Astrocyte of the cerebellum (primary cell): ENCODE data around the gene SPOP.

ENCODE experiments used
- DNase-seq: peaks from one replicate; pipeline ENCODE4 v3.0.0-alpha.2; 2011; ENCODE audit warnings: low read depth
- H3K4me3 ChIP-seq: 2 replicates; pipeline ENCODE4 v1.5.1; 2011; ENCODE audit warnings: mild to moderate bottlenecking, low read depth, low read length, moderate library complexity
- in situ Hi-C: cut with HindIII; loops from 2 replicates; pipeline ENCODE4 v1.10.0; 2017; ENCODE audit warnings: low sequenced_read_pairs
- TF ChIP-seq, protein P1 (sequence below): IDR thresholded peaks from 2 replicates; pipeline ENCODE4 v1.5.1; 2012; ENCODE audit warnings: low read length, low read depth, moderate library complexity, mild to moderate bottlenecking; ENCODE audit errors: missing control alignments

The SPOP gene

DNA sequence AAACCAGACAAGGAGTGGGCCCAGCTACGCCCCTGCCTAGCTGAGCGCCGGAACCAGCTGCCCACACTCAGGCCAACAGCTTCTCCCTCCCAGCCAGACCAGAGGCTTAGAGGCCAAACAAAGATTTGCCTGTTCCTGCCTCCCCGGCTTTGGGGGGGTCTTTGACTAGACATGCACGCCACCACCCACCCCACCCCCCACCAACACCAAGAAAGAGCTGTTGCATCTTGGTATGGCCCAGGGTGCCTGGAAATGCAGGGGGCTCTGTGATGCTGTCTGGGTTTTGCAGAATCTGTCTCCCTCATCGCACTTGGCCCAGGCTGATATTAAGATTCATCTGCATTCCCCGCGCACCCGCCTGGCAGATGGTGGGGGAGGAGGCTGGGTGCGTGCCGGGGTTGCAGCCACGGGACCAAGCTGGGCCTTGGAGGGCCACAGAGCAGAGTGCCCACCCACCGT, 103.5 kb downstream of the SPOP start:
- TF ChIP-seq, protein P1, sequence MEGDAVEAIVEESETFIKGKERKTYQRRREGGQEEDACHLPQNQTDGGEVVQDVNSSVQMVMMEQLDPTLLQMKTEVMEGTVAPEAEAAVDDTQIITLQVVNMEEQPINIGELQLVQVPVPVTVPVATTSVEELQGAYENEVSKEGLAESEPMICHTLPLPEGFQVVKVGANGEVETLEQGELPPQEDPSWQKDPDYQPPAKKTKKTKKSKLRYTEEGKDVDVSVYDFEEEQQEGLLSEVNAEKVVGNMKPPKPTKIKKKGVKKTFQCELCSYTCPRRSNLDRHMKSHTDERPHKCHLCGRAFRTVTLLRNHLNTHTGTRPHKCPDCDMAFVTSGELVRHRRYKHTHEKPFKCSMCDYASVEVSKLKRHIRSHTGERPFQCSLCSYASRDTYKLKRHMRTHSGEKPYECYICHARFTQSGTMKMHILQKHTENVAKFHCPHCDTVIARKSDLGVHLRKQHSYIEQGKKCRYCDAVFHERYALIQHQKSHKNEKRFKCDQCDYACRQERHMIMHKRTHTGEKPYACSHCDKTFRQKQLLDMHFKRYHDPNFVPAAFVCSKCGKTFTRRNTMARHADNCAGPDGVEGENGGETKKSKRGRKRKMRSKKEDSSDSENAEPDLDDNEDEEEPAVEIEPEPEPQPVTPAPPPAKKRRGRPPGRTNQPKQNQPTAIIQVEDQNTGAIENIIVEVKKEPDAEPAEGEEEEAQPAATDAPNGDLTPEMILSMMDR, result no peak
- no peak overlapping the region for H3K4me3 ChIP-seq
- no peak for DNase-seq
- in situ Hi-C loops, result no loop called here

DNA sequence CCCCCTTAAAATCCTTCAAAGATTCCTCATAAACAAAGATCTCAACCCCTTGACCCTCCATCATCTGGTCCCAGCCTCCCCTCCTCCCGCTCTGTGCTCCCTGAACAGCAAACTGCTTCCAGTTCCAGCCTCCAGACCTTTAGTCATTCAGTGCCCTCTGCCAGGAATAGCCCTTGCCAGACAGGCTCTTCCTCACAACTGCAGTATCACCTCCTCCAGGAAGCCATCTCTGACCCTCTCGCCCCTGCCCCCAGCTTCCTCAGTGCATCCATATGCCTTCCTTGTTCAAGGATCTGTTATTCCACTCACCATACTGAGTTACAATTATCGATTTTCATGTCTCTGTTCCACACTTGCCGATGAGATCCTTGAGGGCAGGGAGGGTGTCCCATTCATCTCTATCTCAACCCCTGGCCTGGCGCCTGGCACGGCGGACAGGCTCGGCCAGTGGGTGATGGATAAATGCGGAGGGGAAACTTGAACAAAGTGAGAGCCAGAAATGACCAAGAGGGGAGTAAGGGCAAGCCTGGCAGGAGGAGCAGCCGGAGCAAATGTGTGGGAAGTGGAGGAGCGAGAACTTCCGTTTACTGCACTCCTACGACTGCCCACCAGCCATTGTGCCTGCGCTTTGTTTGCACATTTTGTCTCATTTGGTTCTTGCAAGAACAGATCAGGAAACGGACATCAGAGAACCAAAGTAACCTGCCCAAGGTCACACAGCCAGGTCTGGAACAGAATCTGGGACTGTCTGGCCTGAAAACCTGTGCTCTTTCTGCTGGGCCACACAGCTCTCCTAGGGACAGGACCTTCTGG, 104.2 kb downstream of the SPOP start:
- DNase-seq, result no peak
- TF ChIP-seq, protein P1, result no peak
- H3K4me3 ChIP-seq, result no peak overlapping the region
- in situ Hi-C loops, result no loop called here

DNA sequence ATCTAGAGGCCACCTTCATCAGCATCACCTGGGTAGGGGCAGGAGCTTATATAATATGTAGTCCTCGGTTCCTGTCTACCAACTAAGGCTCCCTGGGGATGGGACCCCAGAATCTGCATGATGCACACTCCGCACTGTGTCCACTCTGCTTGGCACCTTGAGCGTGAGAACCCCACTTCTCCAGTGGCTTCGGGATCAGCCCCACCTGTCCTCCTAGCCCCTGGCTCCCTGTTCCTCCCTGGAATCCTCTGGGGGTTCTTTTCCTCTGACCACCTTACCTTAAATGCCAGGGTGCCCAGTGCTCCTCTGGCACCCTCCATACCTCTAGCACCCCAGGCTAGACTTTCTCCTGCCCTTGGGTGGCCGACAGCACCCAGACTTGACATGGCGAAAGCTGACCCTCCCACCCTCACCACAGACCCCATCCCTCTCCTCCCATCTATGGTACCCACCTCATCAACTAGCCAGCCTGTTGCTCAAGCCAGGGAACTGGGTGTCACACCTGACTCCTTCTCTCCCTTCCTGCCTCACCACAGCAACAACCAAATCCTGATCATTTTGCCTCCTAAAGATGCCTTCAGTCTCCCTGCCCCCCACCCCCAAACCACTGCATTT, 105.0 kb downstream of the SPOP start:
- DNase-seq, result no peak
- no peak overlapping the region for H3K4me3 ChIP-seq
- in situ Hi-C loops, result no loop called here
- TF ChIP-seq, protein P1, result no peak

DNA sequence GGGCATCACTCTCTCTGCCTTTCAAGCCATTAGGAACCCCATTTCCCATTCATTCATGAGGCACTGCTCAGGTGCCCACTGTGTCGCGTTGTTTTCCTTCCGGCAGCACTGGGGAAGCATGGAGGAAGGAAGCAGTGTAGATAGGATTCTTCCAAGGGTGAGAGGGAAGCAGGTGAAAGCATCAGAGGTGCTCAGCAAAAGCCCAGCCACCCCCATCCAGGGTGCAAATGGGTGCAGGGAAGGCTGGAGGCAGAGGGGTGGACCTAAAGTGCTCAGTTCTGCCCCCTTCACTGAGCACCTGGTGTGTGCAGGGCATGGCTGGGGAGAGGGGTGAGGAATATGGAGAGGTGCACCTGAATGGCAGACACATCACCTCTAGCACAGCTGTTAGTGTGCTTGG, 105.7 kb downstream of the SPOP start:
- in situ Hi-C loops, result no loop called here
- TF ChIP-seq, protein P1, result no peak

DNA sequence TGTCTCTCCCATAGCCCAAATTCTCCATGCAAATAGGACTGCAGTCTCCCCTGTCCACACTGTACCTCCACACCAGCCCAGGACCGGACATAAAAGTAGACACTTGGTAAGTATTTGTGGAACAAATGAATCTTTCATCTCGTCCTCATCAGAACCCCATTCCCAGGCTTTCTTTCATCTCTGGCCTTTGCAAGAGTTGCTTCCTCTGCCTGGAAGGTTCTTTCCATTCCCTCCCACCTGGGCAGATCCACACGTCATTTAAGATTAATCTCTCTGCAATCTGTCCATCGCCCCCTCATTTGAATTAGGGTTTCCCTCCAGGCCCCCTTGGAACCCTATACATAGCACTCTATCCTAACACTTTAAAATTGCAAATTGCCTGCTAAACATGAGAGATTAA, 106.1 kb downstream of the SPOP start:
- TF ChIP-seq, protein P1, result no peak
- in situ Hi-C loops, result no loop called here
- DNase-seq, result no peak

More for the DNA sequence above, 105.7 kb downstream of the SPOP start:
- no peak for DNase-seq
- no peak overlapping the region for H3K4me3 ChIP-seq

DNA sequence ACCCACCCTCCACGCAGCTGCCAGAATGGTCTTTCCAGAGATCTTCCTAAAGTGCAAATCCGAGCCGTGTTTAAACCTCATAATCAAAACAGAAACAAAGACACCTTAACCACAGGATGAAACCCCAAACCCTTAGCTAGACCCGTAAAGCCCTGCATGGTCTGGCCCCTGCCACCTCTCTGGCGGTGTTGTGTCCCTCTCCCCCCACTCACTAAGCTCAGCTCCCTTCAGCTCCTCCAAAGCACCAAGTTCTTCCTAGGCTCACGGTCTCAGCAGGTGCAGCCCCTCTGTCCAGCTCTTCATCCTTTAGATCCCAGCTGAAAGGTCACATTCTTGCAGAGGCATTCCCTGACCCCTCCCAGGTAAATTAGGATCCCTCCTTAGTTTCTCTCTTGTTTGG, 106.6 kb downstream of the SPOP start:
- TF ChIP-seq, protein P1, result no peak
- in situ Hi-C loops, result no loop called here
- no peak for DNase-seq

More for the DNA sequence above, 106.1 kb downstream of the SPOP start:
- H3K4me3 ChIP-seq, result no peak overlapping the region

More for the DNA sequence above, 106.6 kb downstream of the SPOP start:
- H3K4me3 ChIP-seq, result no peak overlapping the region
